MM.1S (cell line): ENCODE measurements around the gene MAGOHB.

Experiments used
- EZH2 ChIP-seq: fragments of 300-600 bp; sonication (generic); optimal IDR thresholded peaks from 2 replicates; pipeline ENCODE3; 2017; ENCODE audit warnings: low read depth, mild to moderate bottlenecking, antibody characterized with exemption, low read length, mixed read lengths
- TF ChIP-seq, protein P1 (sequence below): fragments of 300-600 bp; sonication (generic); IDR thresholded peaks from 2 replicates; pipeline ENCODE4 v1.5.1; 2016; ENCODE audit warnings: antibody characterized with exemption, low read length, mixed read lengths

DNA sequence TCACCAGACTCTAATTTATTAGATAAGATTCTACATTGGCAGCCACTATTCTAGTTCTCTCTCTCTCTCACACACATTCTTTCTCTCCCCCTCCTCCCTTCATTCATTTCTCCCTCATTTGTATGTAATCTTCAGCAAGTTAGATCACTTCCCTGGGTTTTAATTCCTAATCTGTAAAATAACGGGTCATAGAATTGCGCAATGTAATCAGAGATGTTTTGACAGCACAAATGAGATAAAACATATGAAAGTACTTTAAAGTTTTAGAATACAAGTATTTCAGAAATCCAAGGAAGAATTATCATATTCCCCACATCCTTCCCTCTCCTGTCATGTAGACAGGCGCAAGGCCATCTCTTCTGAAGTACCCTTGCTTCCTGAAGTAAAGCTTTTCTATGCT lies 38.8 kb upstream of the MAGOHB start:
- TF ChIP-seq, protein P1, sequence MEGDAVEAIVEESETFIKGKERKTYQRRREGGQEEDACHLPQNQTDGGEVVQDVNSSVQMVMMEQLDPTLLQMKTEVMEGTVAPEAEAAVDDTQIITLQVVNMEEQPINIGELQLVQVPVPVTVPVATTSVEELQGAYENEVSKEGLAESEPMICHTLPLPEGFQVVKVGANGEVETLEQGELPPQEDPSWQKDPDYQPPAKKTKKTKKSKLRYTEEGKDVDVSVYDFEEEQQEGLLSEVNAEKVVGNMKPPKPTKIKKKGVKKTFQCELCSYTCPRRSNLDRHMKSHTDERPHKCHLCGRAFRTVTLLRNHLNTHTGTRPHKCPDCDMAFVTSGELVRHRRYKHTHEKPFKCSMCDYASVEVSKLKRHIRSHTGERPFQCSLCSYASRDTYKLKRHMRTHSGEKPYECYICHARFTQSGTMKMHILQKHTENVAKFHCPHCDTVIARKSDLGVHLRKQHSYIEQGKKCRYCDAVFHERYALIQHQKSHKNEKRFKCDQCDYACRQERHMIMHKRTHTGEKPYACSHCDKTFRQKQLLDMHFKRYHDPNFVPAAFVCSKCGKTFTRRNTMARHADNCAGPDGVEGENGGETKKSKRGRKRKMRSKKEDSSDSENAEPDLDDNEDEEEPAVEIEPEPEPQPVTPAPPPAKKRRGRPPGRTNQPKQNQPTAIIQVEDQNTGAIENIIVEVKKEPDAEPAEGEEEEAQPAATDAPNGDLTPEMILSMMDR, result no peak
- TF ChIP-seq EZH2, result no peak
